ENCODE measurements around the gene NDC80. TPM values are rescaled to one million over a fixed set of nuclear protein-coding genes. Genes with fewer than 3 reads are reported as not detected.
A peak's percentile ranks its signal among the peaks of the same experiment; 100 is the strongest.
"Not testable (repeated sequence)": the region's sequence is repeated elsewhere in the genome, so short reads cannot be mapped to it uniquely, and the experiment has no call there.

NDC80 gene
- total RNA-seq, 1 experiment from 2014 or later, result 36.0 TPM

DNA sequence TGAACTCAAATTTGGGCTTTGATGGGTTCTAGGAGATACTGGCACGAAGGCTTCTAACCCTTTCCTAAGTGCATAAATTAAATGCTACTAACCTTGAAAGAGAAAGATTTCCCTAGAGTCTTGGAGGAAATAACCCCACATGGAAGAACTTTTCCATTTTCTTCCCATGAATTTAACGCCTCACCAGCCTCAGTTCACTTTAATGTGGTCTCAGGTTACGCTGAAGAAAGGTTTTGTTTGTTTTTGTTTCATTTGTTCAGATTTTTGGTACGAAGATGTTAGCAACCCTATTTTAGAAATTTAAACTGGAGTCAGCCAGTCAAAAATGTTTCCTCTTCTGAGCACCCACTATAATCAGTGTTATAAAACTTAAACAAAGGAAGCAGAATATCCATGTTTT, 30.8 kb upstream of the NDC80 start:
- Histone ChIP-seq H3K36me3 (ENCODE audit: control insufficient read depth, insufficient read depth, low read length) (no peaks in the 10 kb centered on the region), H3K27ac (ENCODE audit: low read length) (no peak overlapping the region), H3K4me3 (ENCODE audit: low read depth in 2 of 2, low read length in 2 of 2) (no peak overlapping the region), H3K27me3 (ENCODE audit: control insufficient read depth, insufficient read depth, low read length) (no peaks in the 10 kb centered on the region), H3K4me1 (ENCODE audit: control insufficient read depth, insufficient read depth, low read length) (no peaks in the 10 kb centered on the region), H3K9me3 (ENCODE audit: control insufficient read depth, insufficient read depth, low read depth, low read length) (no peaks in the 10 kb centered on the region)
- ChIA-PET POLR2A (no interaction called here), CTCF (no interaction called here)
- no peak for DNase-seq (ENCODE audit: low read depth, low spot score)
- no peak for TF ChIP-seq TCF7L2 (IDR thresholded peaks at IDR 0.05; ENCODE audit: low read depth, low read length)
- TF ChIP-seq POLR2AphosphoS5 (IDR thresholded peaks at IDR 0.05; ENCODE audit: low read depth, low read length), result no peak
- no peak for TF ChIP-seq SIN3A (IDR thresholded peaks at IDR 0.05; ENCODE audit: borderline replicate concordance, insufficient read depth, low read depth, low read length)
- TF ChIP-seq, protein P1, sequence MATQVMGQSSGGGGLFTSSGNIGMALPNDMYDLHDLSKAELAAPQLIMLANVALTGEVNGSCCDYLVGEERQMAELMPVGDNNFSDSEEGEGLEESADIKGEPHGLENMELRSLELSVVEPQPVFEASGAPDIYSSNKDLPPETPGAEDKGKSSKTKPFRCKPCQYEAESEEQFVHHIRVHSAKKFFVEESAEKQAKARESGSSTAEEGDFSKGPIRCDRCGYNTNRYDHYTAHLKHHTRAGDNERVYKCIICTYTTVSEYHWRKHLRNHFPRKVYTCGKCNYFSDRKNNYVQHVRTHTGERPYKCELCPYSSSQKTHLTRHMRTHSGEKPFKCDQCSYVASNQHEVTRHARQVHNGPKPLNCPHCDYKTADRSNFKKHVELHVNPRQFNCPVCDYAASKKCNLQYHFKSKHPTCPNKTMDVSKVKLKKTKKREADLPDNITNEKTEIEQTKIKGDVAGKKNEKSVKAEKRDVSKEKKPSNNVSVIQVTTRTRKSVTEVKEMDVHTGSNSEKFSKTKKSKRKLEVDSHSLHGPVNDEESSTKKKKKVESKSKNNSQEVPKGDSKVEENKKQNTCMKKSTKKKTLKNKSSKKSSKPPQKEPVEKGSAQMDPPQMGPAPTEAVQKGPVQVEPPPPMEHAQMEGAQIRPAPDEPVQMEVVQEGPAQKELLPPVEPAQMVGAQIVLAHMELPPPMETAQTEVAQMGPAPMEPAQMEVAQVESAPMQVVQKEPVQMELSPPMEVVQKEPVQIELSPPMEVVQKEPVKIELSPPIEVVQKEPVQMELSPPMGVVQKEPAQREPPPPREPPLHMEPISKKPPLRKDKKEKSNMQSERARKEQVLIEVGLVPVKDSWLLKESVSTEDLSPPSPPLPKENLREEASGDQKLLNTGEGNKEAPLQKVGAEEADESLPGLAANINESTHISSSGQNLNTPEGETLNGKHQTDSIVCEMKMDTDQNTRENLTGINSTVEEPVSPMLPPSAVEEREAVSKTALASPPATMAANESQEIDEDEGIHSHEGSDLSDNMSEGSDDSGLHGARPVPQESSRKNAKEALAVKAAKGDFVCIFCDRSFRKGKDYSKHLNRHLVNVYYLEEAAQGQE (IDR thresholded peaks at IDR 0.05; ENCODE audit: insufficient read depth in 1 of 2, low read depth in 2 of 2, low read length in 1 of 2), result no peak
- TF ChIP-seq, protein P2, sequence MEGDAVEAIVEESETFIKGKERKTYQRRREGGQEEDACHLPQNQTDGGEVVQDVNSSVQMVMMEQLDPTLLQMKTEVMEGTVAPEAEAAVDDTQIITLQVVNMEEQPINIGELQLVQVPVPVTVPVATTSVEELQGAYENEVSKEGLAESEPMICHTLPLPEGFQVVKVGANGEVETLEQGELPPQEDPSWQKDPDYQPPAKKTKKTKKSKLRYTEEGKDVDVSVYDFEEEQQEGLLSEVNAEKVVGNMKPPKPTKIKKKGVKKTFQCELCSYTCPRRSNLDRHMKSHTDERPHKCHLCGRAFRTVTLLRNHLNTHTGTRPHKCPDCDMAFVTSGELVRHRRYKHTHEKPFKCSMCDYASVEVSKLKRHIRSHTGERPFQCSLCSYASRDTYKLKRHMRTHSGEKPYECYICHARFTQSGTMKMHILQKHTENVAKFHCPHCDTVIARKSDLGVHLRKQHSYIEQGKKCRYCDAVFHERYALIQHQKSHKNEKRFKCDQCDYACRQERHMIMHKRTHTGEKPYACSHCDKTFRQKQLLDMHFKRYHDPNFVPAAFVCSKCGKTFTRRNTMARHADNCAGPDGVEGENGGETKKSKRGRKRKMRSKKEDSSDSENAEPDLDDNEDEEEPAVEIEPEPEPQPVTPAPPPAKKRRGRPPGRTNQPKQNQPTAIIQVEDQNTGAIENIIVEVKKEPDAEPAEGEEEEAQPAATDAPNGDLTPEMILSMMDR (IDR thresholded peaks at IDR 0.05), result no peak
- in situ Hi-C loops (cut with HindIII; ENCODE audit: low pct_unique_long_range_greater_than_20kb, low sequenced_read_pairs), result no loop called here
- ATAC-seq, result no peak
- intact Hi-C loops (cut with micrococcal nuclease; ENCODE audit: unreplicated experiment), result loop anchor here (5.0 to 10.0 kb wide), 5 partner anchors 203 to 956 kb away; no protein-coding TSS in a partner anchor
- BruUV-seq (replicated peaks), result no TSS peak

DNA sequence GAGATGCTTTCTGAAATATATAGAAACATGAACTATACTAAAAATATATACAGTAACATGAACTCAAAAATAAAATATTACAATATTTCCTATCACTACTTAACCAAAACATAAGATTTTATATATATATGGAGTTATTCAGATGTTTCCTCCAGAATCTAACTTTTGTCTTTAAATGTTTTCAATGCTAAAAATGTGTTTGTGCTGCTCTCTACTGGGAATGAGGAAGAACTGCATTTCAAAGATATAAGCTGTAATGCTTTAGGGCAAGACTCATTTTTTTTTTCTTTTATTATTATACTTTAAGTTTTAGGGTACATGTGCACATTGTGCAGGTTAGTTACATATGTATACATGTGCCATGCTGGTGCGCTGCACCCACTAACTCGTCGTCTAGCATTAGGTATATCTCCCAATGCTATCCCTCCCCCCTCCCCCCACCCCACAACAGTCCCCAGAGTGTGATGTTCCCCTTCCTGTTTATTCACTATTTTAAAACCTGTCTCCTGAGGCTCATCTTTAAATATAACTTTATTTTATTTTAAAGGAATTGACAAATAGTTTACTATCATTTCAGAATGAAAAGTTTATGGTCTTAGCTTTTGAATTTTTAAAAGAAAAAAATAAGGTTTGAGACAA, 29.3 kb upstream of the NDC80 start:
- H3K4me1 ChIP-seq (ENCODE audit: control insufficient read depth, insufficient read depth, low read length); H3K27ac ChIP-seq (ENCODE audit: low read length); DNase-seq (ENCODE audit: low read depth, low spot score); ATAC-seq; H3K27me3 ChIP-seq (ENCODE audit: control insufficient read depth, insufficient read depth, low read length); in situ Hi-C loops (cut with HindIII; ENCODE audit: low pct_unique_long_range_greater_than_20kb, low sequenced_read_pairs); H3K4me3 ChIP-seq (ENCODE audit: low read depth in 2 of 2, low read length in 2 of 2); BruUV-seq (replicated peaks); H3K36me3 ChIP-seq (ENCODE audit: control insufficient read depth, insufficient read depth, low read length); H3K9me3 ChIP-seq (ENCODE audit: control insufficient read depth, insufficient read depth, low read depth, low read length); POLR2A ChIA-PET: not testable (repeated sequence)
- TF ChIP-seq, protein P2 (IDR thresholded peaks at IDR 0.05), result peak; percentile 62
- CTCF ChIA-PET, result interaction anchor here (0.6 to 1.3 kb wide), 7 partner anchors 8 to 1613 kb away, joined by 3 to 4 read pairs (median 3); no protein-coding TSS in a partner anchor
- intact Hi-C loops (cut with micrococcal nuclease; ENCODE audit: unreplicated experiment), result loop anchor here (5.0 to 10.0 kb wide), 5 partner anchors 205 to 957 kb away; no protein-coding TSS in a partner anchor

All from Panc1 (cell line).